CD8-positive, alpha-beta memory T cell (primary cell): Measurements from ENCODE around the gene CRIP3. TPM values are rescaled to one million over a fixed set of nuclear protein-coding genes. Genes with fewer than 3 reads are reported as not detected.

Source experiments
- CTCF ChIA-PET: fragments of 350-600 bp; sonication (Branson Sonifier 250); formaldehyde crosslinking; loops from one replicate; lab custom pipeline; 2021; ENCODE audit warnings: antibody characterized with exemption; lab: Charles Lee
- POLR2A ChIA-PET: fragments of 350-600 bp; sonication (Branson Sonifier 250); formaldehyde crosslinking; loops from one replicate; lab custom pipeline; 2021; ENCODE audit warnings: antibody characterized with exemption; lab: Charles Lee
- DNase-seq, 5 donors: peaks; one replicate each; pipeline versions ENCODE4 v3.0.0 to v3.0.0-alpha.2; 2020 to 2022; ENCODE audit warnings: mixed read lengths in 1 of 5
- H3K27ac ChIP-seq: one replicate; pipeline ENCODE4 v1.7.0; 2013; ENCODE audit warnings: low read depth, mild to moderate bottlenecking, low read length, moderate library complexity
- H3K27me3 ChIP-seq: 2 replicates; pipeline ENCODE4 v1.7.0; 2013; ENCODE audit warnings: low read length, mild to moderate bottlenecking; ENCODE audit not compliant: insufficient read depth, poor library complexity, severe bottlenecking
- H3K36me3 ChIP-seq: 2 replicates; pipeline ENCODE4 v1.7.0; 2013; ENCODE audit warnings: mild to moderate bottlenecking, low read length, moderate library complexity; ENCODE audit not compliant: insufficient read depth
- H3K4me1 ChIP-seq: 2 replicates; pipeline ENCODE4 v1.7.0; 2013; ENCODE audit warnings: mild to moderate bottlenecking, low read length, moderate library complexity; ENCODE audit not compliant: insufficient read depth
- H3K4me3 ChIP-seq: 2 replicates; pipeline ENCODE4 v1.7.0; 2013; ENCODE audit warnings: mild to moderate bottlenecking, low read length
- H3K9me3 ChIP-seq: 2 replicates; pipeline ENCODE4 v1.7.0; 2013; ENCODE audit warnings: mild to moderate bottlenecking, low read length
- H3K27ac Mint-ChIP-seq, 8 donors: one replicate each; pipeline ENCODE4 v1.8.0; 2020 to 2021; ENCODE audit warnings: mixed read lengths in 8 of 8, mild to moderate bottlenecking in 6 of 8, inconsistent platforms in 3 of 8, moderate library complexity in 3 of 8
- H3K27me3 Mint-ChIP-seq, 2 donors: one replicate each; pipeline ENCODE4 v1.8.0; 2020 to 2021; ENCODE audit warnings: mixed read lengths in 2 of 2, mild to moderate bottlenecking in 1 of 2, moderate library complexity in 1 of 2
- H3K36me3 Mint-ChIP-seq, 3 donors: one replicate each; pipeline ENCODE4 v1.8.0; 2020 to 2021; ENCODE audit warnings: mixed read lengths in 3 of 3, inconsistent platforms in 1 of 3, mild to moderate bottlenecking in 1 of 3
- H3K4me1 Mint-ChIP-seq, 3 donors: one replicate each; pipeline ENCODE4 v1.8.0; 2020 to 2021; ENCODE audit warnings: mixed read lengths in 3 of 3, inconsistent platforms in 1 of 3, mild to moderate bottlenecking in 1 of 3
- H3K4me3 Mint-ChIP-seq, 7 donors: one replicate each; pipeline ENCODE4 v1.8.0; 2020 to 2021; ENCODE audit warnings: mixed read lengths in 7 of 7, mild to moderate bottlenecking in 6 of 7, moderate library complexity in 4 of 7, inconsistent platforms in 2 of 7
- H3K9me3 Mint-ChIP-seq, 5 donors: one replicate each; pipeline ENCODE4 v1.8.0; 2020 to 2022; ENCODE audit warnings: mixed read lengths in 5 of 5, mild to moderate bottlenecking in 3 of 5, moderate library complexity in 2 of 5, inconsistent platforms in 1 of 5
- polyA plus RNA-seq: library from polyadenylated mRNA; unstranded; fragments of 300-500 nt; fragmentation: Illumina TruSeq; gene quantifications from one replicate; pipeline ENCODE4 v1.2.3, GENCODE V29; 2021
- total RNA-seq, 2 experiments: library from RNA; stranded (reverse); gene quantifications; one replicate each; pipeline ENCODE4 v1.2.3, GENCODE V29; 2021

The CRIP3 gene
- total and polyA plus RNA-seq, 3 experiments from 2014 or later, result 0.63 TPM; not detected in 2

DNA sequence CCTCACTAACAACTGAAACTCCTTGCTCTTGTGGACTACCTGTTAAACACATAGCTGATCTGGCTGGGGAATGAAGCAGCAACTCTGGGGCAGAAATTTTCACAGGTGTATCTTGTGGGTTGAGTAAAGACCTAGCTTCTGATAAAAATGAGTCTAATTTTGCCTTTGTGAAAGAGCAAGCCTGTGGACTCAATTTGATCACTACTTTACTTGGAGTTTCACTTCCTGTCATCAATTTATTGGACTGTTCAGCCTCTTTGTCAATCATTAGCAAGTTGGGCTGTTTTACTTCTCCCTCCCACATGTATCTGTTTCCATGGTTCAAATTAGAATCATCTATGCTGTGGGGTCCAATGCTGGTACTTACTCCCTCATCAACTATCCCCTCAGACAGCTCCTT lies 29.6 kb upstream of the CRIP3 start:
- Histone ChIP-seq H3K4me3 (no peak overlapping the region), H3K4me1 (no peaks in the 10 kb centered on the region), H3K27ac (no peak overlapping the region), H3K27me3 (no peaks in the 10 kb centered on the region), H3K9me3 (no peaks in the 10 kb centered on the region), H3K36me3 (peaks cover 50% of the 10 kb centered on the region)
- Mint-ChIP-seq H3K27me3 (no peaks in the 10 kb centered on the region), H3K4me1 (no peaks in the 10 kb centered on the region), H3K9me3 (no peaks in the 10 kb centered on the region), H3K27ac (peak overlapping the region in 6 of 8 donors; percentile 20 to 91 (median 50)), H3K36me3 (peaks cover 8 to 70% (median 30%) of the 10 kb centered on the region in 3 donors), H3K4me3 (no peak overlapping the region)
- ChIA-PET CTCF (interaction anchor here (1.1 kb wide), 1 partner anchor 24 kb away, joined by 4 read pairs; no protein-coding TSS in a partner anchor), POLR2A (no interaction called here)
- DNase-seq, result no peak

DNA sequence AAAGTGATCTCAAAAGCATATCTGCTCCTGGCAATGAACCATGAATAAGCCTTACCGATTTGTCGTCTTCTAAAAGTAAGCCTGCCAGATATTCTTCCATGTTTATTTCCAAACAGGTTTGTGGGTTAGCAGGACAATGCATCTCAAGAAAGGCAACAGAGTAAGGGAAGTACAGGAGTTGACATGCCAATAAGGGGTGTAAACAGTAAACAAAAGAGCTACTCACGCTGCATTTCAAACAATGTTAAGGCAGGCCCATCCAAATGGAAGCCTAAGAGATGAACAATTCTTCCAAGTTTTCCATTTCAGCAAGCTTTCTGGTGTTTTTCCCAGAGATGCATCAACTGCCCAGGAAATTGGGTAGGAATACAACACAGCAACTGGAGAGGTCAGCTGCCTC lies 27.8 kb upstream of the CRIP3 start:
- ChIA-PET CTCF (no interaction called here), POLR2A (no interaction called here)
- H3K4me3 ChIP-seq, result no peak overlapping the region
- H3K27me3 ChIP-seq, result no peaks in the 10 kb centered on the region
- no peak overlapping the region for H3K27ac ChIP-seq
- H3K36me3 ChIP-seq, result peaks cover 35% of the 10 kb centered on the region
- peaks cover 7 to 10% (median 9%) of the 10 kb centered on the region in 3 donors for H3K4me1 Mint-ChIP-seq
- peaks cover 5% of the 10 kb centered on the region for H3K4me1 ChIP-seq
- no peaks in the 10 kb centered on the region for H3K9me3 Mint-ChIP-seq
- H3K4me3 Mint-ChIP-seq, result no peak overlapping the region
- no peaks in the 10 kb centered on the region for H3K27me3 Mint-ChIP-seq
- DNase-seq, result no peak
- no peaks in the 10 kb centered on the region for H3K9me3 ChIP-seq
- peak overlapping the region in 2 of 8 donors; percentile 4 to 9 for H3K27ac Mint-ChIP-seq
- peaks cover 0 to 53% (median 20%) of the 10 kb centered on the region in 3 donors for H3K36me3 Mint-ChIP-seq

DNA sequence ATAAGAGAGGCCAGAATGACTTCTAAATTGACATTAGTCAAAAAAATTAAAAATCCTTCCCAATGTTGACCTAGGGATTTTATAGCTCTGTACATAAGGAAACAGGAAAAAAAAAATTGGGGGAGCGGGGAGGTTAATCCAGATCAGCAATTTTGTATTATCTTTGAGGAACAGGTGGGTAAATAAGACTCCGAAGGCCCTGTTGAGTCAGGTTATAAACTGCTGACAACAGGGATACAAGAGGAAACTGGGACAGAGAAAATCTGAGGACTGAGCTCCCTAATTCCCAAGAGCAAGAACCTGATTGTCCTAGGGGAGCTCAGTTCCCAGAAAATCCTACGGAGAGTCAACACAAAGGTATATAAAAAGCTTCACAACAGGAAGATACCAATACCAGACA lies 26.8 kb upstream of the CRIP3 start:
- peak overlapping the region in 1 of 8 donors; percentile 16 for H3K27ac Mint-ChIP-seq
- CTCF ChIA-PET, result no interaction called here
- peaks cover 28% of the 10 kb centered on the region for H3K36me3 ChIP-seq
- no peaks in the 10 kb centered on the region for H3K9me3 Mint-ChIP-seq
- POLR2A ChIA-PET, result no interaction called here
- no peaks in the 10 kb centered on the region for H3K27me3 ChIP-seq
- no peak overlapping the region for H3K4me3 Mint-ChIP-seq
- peaks cover 10% of the 10 kb centered on the region for H3K4me1 ChIP-seq
- no peak overlapping the region for H3K4me3 ChIP-seq
- no peak overlapping the region for H3K27ac ChIP-seq
- peaks cover 10 to 14% (median 14%) of the 10 kb centered on the region in 3 donors for H3K4me1 Mint-ChIP-seq
- no peaks in the 10 kb centered on the region for H3K9me3 ChIP-seq
- H3K36me3 Mint-ChIP-seq, result peaks cover 3 to 46% (median 20%) of the 10 kb centered on the region in 3 donors
- H3K27me3 Mint-ChIP-seq, result no peaks in the 10 kb centered on the region
- DNase-seq, result no peak

DNA sequence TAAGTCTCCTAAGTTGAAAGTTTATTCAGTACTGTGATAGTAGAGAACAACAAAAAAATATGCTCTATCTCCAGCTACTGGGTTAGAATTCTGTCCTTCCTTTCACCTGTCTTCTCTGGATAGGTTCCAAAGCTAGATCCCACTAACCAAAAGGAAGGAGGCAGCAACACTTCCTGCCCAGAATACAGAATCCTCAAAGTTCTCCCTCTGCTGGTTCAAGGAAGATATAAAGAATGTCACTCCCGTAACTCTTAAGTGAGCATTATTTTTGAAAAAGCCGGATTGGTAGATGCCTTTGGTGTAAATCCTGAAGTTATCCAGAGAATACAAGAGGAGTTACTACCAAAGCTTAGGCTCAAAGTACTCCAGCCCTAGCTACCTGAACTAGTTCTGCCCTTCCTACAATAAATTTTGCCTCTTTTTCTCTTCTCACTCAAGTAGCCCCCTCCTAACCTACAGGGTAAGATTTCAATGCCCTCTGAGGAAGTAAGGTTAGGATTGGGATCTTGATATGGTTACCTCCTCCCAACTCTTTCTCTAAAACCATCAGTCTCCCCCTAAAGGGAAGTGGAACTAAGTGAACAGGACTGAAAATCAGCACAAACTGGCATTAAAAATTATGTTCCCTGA lies 26.0 kb upstream of the CRIP3 start:
- Histone ChIP-seq H3K27me3 (no peaks in the 10 kb centered on the region), H3K4me3 (no peak overlapping the region), H3K9me3 (no peaks in the 10 kb centered on the region), H3K36me3 (peaks cover 19% of the 10 kb centered on the region), H3K4me1 (peaks cover 10% of the 10 kb centered on the region), H3K27ac (no peak overlapping the region)
- H3K4me3 Mint-ChIP-seq, result no peak overlapping the region
- POLR2A ChIA-PET, result no interaction called here
- CTCF ChIA-PET, result interaction anchor here (0.9 kb wide), 1 partner anchor 105 kb away, joined by 4 read pairs; the partner anchor contains the start of gene DNPH1
- H3K4me1 Mint-ChIP-seq, result peaks cover 10 to 14% (median 14%) of the 10 kb centered on the region in 3 donors
- H3K27me3 Mint-ChIP-seq, result no peaks in the 10 kb centered on the region
- peaks cover 3 to 37% (median 15%) of the 10 kb centered on the region in 3 donors for H3K36me3 Mint-ChIP-seq
- peak in 1 of 5 donors; percentile 3 for DNase-seq
- no peaks in the 10 kb centered on the region for H3K9me3 Mint-ChIP-seq
- peak overlapping the region in 2 of 8 donors; percentile 45 to 61 for H3K27ac Mint-ChIP-seq

DNA sequence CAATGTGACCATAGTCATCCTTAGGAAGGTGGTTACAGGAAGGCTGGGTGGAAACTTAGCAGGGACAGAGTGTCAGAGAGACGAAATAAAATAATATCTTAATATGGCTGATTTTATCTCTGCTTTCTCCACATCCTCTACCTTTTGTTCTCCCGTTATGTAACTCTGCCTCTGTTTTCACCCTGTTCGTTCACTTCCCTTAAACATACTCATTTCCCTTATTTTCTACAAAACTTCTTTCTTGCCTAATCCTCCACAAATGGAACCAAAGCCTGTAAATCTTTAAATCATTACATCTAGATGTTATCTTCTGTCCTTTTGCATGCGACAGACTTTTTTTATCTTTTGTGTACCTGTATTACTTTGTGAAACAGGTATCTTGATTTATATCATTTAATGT lies 23.3 kb upstream of the CRIP3 start:
- Histone ChIP-seq H3K9me3 (no peaks in the 10 kb centered on the region), H3K27ac (no peak overlapping the region), H3K4me1 (peaks cover 10% of the 10 kb centered on the region), H3K4me3 (no peak overlapping the region), H3K27me3 (no peaks in the 10 kb centered on the region), H3K36me3 (no peaks in the 10 kb centered on the region)
- CTCF ChIA-PET, result no interaction called here
- POLR2A ChIA-PET, result no interaction called here
- Mint-ChIP-seq H3K27me3 (no peaks in the 10 kb centered on the region), H3K9me3 (no peaks in the 10 kb centered on the region), H3K36me3 (peaks cover 10 to 20% (median 14%) of the 10 kb centered on the region in 3 donors), H3K4me1 (peaks cover 10 to 14% (median 14%) of the 10 kb centered on the region in 3 donors), H3K27ac (peak overlapping the region in 3 of 8 donors; percentile 1 to 76 (median 8)), H3K4me3 (no peak overlapping the region)
- DNase-seq, result no peak

DNA sequence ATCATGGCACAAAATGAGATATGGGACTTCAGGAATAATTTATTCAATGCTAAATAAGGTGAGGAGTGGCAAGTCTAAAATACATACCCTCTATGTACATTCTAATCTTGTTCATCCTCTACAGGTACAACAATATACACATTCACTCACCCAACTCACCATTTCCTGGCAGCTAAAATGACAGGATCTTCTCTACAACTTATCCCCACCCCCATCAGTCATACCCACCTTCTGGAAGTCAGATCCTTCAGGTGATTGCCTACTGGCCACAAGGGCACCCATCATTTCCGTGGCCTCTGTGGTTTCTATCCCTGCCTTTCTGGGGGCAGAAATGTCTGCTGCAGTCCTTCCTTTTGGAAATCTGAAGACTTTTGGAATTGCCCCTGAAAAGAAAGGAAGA lies 22.8 kb upstream of the CRIP3 start:
- Histone ChIP-seq H3K36me3 (no peaks in the 10 kb centered on the region), H3K9me3 (no peaks in the 10 kb centered on the region), H3K27ac (no peak overlapping the region), H3K4me3 (no peak overlapping the region), H3K4me1 (peaks cover 10% of the 10 kb centered on the region), H3K27me3 (no peaks in the 10 kb centered on the region)
- peaks cover 10 to 16% (median 12%) of the 10 kb centered on the region in 3 donors for H3K36me3 Mint-ChIP-seq
- no peak overlapping the region for H3K4me3 Mint-ChIP-seq
- H3K4me1 Mint-ChIP-seq, result peaks cover 10 to 14% (median 14%) of the 10 kb centered on the region in 3 donors
- CTCF ChIA-PET, result no interaction called here
- H3K27ac Mint-ChIP-seq, result peak overlapping the region in 1 of 8 donors; percentile 72
- H3K27me3 Mint-ChIP-seq, result no peaks in the 10 kb centered on the region
- POLR2A ChIA-PET, result no interaction called here
- no peaks in the 10 kb centered on the region for H3K9me3 Mint-ChIP-seq
- DNase-seq, result no peak

DNA sequence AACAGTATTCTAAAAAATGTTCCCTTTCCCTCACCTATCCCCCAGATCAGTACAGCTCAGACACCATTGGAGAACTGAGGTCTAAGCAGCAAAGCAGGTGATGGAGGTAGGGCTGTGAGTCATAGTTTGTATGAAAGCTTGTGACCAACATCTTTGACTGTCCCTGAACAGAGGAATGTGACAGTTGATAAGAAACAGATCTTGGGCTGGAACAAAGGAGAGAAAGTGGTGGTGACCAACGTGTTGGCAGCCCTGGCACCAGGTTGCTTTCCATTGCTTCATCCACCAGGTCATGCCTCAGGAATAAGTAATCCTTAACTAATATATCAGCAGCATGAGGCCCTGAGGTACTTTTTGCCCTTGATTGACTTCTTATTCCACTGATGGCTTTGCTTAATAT lies 19.9 kb upstream of the CRIP3 start:
- no peaks in the 10 kb centered on the region for H3K9me3 Mint-ChIP-seq
- H3K27me3 Mint-ChIP-seq, result no peaks in the 10 kb centered on the region
- CTCF ChIA-PET, result interaction anchor here (1.0 kb wide), 1 partner anchor 69 kb away, joined by 4 read pairs; no protein-coding TSS in a partner anchor

DNA sequence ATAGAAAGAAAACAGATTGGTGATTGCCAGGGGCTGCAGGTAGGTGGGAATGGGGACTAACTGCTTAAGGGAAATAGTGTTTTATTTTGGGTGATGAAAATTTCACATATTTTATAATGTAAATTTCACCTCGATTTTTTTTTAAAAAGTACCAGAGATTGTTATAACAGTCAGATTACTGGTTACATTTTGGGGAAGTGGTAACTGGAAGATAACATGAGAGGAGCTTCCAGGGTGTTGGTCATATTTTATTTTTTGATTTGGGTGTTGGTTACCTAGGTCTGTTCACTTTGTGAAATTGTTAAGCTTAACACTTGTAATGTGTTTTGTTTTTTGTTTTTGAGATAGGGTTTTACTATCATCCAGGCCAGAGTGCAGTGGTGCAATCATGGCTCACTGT lies 17.2 kb upstream of the CRIP3 start:
- Histone ChIP-seq H3K36me3 (no peaks in the 10 kb centered on the region), H3K4me3 (no peak overlapping the region), H3K4me1 (no peaks in the 10 kb centered on the region), H3K27ac (no peak overlapping the region), H3K9me3 (no peaks in the 10 kb centered on the region), H3K27me3 (no peaks in the 10 kb centered on the region)
- DNase-seq, result no peak
- no peaks in the 10 kb centered on the region for H3K9me3 Mint-ChIP-seq
- no peaks in the 10 kb centered on the region for H3K27me3 Mint-ChIP-seq
- POLR2A ChIA-PET, result no interaction called here
- no peaks in the 10 kb centered on the region for H3K4me1 Mint-ChIP-seq
- CTCF ChIA-PET, result interaction anchor here (1.8 kb wide), 1 partner anchor 36 kb away, joined by 6 read pairs; no protein-coding TSS in a partner anchor
- no peak overlapping the region for H3K4me3 Mint-ChIP-seq
- no peak overlapping the region for H3K27ac Mint-ChIP-seq
- H3K36me3 Mint-ChIP-seq, result peaks cover 4 to 19% (median 7%) of the 10 kb centered on the region in 3 donors

More for the DNA sequence above, 19.9 kb upstream of the CRIP3 start:
- no peak for DNase-seq
- no peaks in the 10 kb centered on the region for H3K27me3 ChIP-seq
- no peak overlapping the region for H3K4me3 ChIP-seq
- H3K27ac Mint-ChIP-seq, result peak overlapping the region in 3 of 8 donors; percentile 3 to 85 (median 33)
- H3K4me3 Mint-ChIP-seq, result no peak overlapping the region
- peaks cover 10 to 14% (median 14%) of the 10 kb centered on the region in 3 donors for H3K4me1 Mint-ChIP-seq
- H3K4me1 ChIP-seq, result peaks cover 10% of the 10 kb centered on the region
- H3K9me3 ChIP-seq, result no peaks in the 10 kb centered on the region
- H3K27ac ChIP-seq, result no peak overlapping the region
- H3K36me3 ChIP-seq, result no peaks in the 10 kb centered on the region
- POLR2A ChIA-PET, result no interaction called here
- peaks cover 8 to 17% (median 10%) of the 10 kb centered on the region in 3 donors for H3K36me3 Mint-ChIP-seq
